GM18858 (cell line): ENCODE data around the gene LRP2BP.
A peak's percentile ranks its signal among the peaks of the same experiment; 100 is the strongest.
"Not testable (repeated sequence)": the region's sequence is repeated elsewhere in the genome, so short reads cannot be mapped to it uniquely, and the experiment has no call there.

Source experiments
- ATAC-seq: cut with Tn5 transposase; IDR thresholded peaks from one replicate; pipeline ENCODE4 v1.9.1; 2021; ENCODE audit not compliant: unreplicated experiment

Gene LRP2BP

DNA sequence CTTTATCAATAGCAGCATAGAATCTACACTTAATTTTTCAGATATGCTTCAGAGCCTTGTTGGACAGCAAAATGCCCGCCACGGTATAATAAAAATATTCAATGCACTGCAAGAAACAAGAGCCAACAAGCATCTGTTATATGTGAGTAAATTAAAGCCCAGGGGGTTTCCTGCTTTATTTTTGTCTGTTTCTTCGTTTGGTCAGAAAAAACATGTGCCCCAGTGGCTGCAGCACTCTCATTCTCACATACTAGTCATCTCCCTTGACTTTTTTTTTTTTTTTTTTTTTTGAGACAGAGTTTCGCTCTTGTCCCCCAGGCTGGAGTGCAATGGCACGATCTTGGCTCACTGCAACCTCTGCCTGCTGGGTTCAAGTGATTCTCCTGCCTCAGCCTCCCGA lies 33.2 kb downstream of the LRP2BP start:
- ATAC-seq = not testable (repeated sequence)

DNA sequence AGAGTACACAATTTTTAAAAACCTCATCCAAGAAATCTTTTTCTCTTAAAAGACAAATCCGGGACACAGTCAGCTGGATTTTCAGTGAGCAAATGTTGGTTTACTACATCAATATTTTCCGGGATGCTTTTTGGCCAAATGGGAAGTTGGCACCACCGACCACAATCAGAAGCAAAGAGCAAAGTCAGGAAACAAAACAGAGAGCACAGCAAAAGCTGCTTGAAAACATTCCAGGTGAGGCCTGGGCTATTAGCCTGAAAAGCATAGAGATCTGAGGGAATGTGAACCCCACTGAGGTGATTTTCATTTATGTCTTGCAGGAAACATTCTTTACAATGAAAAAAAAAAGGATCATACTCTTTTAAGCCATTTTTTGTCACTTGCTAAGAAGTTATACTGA lies 33.9 kb downstream of the LRP2BP start:
- ATAC-seq = no peak

DNA sequence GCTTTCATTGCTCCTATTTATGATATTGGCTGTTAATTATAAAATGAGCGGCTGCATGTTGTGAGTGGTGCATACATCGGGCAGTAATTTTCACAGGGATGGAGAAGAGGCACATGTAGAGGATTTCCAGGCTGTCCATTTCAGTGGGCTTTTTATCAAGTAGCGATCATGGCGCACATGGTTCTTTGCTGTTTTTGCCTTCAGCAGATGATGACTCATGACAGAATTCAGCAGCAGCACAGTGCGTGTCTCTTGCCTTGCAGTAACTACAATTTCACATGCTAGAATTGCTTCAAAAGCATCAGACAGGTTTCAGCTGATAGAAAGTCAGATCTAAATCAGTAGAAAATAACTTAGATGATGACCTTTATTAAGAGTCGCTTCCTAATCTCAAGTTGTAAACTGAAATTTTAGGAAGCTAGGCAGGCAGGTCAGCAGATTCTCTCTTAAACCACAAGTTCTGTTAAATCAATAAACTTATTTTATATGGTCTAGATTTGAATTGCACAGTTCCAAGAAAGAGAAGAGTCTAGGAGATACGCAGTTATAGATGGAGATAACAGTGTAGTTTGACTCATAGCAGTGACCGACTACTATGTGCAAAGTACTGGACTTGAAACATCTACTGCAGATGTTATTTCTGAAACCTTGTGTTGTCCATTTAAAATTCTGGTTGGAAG lies 35.8 kb downstream of the LRP2BP start:
- ATAC-seq = no peak

DNA sequence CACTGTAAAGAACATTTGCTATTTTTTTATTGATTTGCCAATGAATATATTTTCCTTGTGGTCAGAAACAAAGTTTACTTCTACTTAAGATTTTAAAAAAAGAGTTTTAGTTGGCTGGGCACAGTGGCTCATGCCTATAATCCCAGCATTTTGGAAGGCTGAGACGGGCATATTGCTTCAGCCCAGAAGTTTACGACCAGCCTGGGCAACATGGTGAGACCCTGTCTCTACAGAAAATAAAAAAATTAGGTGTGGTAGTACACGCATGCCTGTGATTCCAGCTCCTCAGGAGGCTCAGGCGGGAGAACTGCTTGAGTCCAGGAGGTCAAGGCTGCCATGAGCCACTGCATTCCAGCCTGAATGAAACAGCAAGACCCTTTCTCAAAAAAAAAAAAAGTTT lies 36.8 kb downstream of the LRP2BP start:
- ATAC-seq = no peak

DNA sequence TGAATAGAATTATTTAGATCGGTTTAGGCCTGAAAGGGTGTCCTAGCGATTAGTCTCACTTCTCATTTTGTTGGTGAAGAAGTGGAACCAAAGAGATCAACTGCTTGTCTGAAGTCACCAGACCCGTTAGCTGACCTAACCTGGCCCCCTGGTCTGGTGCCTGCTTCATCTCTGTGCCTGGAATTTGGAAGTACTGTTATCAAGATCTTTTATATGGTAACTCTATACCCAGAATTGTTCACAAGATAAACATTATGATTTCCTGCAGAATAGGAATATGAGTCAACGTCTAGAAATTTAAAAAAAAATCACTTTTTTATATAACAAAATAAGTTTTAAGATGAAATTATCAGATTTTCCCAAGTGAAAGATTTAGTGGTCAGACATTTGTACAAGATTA lies 37.2 kb downstream of the LRP2BP start:
- no peak for ATAC-seq

DNA sequence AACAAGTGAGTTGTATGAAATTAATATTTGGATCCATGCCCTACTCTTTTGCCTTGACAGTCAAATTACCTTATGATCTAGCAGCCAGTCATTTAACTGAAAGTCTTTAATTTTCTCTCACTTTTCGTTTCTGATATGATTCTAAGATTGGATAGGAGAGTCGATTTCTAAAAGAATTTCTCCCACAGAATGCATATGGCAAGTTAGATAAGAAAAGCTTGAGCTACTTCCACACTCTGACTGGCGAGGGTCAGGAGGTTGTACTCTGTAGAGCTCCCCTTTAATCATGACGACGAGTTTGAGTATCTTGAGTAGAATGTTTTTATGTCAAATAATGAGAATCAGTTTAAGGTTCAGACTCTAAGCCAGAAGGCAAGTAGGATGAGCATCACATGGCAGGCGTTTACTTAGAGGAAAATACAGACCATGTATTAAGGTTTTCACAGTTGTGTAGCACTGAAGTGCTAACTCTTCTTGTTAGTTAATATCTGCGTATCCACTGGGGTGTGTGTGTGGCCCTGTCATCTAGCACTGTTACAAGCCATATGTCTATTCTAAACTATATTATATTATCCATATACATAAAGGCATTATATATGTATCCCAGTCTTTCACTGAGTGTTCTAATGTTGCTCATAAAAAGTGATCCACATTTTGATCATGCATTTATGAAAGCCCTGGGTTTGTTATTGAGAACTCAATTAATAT lies 37.8 kb downstream of the LRP2BP start:
- ATAC-seq = no peak

DNA sequence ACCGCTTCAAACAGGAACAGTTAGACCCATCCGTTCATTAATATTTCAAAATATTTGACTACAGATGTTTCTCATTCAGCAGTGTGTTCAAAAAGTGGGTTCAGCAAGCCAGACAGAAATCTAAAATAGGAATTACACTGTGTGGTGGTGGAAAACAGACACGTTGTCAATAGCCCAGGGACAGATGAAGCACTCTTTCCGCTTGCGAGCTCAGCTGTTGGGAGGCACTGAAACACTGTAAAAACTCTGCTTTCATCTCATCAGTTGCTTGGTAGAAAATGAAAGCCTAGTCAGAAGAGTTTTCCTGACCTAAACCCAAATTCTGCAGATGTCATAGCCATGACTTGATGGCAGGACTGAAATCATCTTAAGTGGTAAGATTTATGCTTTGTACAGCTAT lies 38.5 kb downstream of the LRP2BP start:
- ATAC-seq = no peak

DNA sequence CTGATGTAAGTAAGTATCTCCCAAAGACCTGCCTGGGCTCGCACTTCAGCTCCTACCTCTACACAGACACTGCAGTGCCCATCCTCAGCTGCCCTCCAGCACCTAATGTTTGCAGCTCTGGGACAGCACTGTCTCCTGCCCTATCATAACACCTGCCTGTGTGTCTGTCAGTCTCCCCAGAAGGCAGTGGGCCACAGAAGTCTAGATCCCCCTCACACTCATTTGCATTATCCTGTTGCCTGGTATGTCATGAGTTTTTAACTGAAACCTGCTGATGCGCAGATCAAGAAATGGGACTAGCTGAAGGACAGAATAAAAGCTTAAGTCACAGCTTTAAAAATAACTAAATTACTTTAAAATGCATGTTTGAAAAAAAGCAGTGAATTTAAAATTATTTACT lies 43.0 kb downstream of the LRP2BP start:
- ATAC-seq = no peak

DNA sequence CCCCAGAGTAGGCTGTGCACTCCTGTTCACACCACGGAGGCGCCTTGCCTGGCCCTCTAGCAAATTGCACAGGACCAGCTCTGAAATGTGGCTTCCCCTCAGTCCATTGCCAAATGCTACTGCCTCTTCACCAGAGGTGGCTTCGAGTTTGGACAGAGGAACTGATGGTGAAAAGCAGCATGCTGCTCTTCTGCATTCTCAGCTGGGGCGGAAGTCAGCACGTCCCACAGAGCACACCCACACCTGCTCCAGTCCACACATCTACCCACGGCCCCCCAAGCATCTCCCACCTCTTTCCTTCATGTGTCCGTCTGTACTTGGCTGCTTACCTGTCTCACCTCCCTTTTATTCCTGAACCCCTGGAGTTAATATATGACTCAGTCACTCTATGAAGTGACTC lies 43.5 kb downstream of the LRP2BP start:
- no peak for ATAC-seq

DNA sequence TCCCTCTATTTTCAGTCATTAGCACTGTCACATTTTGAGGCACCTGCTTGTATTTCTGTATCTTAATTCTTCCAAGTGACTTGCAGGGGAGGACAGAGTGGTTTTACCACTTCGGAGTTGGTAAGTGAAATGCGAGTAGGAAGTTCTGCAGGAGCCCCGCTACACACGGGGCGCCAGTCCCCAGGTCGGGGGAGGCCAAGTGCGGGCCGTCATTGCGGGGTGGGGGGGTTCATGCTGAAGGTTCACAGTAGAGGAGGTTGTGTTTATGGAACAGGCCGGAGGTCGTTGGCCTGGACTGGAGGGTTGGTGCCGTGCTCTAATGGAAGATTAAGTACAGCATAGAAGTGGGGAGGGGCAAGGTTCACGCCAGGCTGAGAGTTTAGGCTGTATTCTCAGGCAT lies 44.0 kb downstream of the LRP2BP start:
- ATAC-seq = no peak

DNA sequence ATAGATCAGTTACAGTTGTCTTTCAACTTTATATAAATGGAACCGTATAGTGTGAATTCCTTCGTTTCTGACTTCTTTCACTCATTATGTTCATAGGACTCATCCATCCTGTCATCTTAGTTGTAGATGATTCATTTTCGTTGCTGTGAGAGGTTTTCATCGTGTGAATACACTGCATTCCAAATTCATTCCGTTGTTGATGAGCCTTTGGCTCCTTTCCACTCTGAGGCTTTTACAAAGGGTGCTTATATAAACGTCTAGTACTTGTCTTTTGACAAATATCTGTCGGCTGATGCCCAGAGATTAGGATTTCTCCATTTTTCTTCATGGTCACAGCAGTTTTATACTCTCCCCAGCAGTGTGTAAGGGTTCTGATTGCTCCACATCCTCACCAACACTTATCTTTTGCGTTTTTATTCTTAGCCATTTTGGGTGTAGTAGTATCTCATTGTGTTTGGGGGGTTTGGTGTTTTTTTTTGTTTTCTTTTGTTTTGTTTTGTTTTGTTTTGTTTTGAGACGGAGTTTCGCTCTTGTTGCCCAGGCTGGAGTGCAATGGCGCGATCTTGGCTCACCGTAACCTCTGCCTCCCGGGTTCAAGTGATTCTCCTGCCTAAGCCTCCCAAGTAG lies 48.6 kb downstream of the LRP2BP start:
- no peak for ATAC-seq

DNA sequence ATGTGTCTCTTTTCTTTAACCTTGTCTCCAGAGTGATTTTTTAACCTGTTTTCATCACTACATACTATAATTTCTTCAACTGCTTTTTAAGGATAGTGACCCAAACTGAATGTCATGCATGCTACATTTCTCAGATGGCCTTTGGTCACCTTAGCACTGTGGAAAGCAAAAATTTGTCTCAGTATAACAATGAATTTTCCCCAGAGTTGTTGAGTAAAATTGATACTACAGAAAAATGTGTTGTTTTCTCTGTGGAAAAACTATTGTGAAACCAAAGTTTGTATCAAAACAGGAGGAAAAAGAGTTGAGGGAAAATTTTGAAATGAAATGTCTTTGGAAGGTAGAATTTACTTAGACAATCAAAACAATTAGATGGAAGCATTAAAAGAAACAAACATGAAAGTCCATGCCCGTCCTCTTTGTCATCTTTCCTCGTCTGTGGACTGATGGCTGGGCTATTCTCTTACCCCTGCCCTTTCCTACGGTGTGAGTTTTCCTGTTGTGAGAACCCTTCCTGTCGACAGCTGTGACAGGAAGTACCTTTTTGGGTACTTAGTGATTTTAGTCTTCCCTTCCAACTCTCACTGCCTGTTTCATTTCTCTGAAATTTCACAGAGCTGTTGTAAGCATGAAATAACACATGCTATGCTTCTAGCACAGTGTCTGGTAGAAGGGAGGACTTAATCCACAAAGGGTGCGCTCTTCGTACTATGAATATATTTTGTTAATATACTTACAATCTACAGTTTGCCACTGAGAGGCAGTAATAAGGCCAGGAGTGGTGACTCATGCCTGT lies 50.8 kb downstream of the LRP2BP start:
- ATAC-seq = peak; percentile 59

DNA sequence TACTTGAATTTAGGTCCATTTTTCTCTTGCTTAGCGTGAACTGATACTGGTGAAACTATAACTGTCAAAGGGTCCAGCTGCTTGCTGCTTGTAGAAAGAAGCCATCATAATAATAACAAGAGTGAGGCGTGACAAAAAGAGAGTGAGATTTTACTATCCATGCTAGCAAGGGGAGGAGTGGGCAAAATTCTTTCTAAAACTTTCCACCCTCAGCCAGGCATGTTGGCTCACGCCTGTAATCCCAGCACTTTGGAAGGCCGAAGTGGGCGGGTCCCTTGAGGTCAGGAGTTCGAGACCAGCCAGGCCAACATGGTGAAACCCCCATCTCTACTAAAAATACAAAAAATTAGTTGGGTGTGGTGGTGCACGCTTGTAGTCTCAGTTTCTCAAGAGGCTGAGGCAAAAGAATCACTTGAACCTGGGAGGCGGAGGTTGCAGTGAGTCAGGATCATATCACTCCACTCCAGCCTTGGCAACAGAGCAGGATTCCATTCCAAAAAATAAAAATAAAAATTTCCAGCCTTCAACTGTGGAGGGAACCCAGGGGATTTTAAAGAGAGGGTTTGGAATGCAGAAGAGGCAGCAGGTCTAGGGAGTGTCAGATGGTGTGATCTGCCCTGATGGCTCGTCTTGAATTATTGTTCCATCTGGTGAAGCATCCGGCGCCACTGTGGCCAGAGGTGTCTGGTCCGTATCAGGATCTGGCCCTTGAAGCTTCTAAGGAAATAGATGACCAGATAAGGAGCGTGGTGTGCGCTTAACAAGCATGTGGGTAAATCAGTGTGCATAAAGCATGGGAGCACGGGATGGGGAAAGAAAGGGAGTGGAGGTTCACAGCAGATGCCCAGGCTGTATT lies 51.8 kb downstream of the LRP2BP start:
- peak; percentile 29 for ATAC-seq

DNA sequence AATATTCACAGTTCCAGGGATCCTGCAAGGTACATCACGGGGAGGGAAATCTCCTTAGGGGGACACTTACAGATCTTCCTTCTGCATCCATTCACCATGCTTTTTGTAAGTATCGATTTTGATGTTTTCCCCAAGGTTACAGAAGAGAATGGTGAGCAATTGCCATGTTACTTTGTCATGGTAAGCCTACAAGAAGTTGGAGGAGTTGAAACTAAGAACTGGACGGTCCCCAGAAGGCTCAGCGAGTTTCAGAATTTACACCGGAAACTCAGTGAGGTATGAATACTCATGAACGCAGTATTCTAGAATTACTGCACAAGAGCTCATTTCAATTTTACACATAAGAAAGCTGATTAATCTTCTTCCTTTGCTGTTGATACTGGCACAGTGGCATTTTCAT lies 53.9 kb downstream of the LRP2BP start:
- ATAC-seq = peak; percentile 58

DNA sequence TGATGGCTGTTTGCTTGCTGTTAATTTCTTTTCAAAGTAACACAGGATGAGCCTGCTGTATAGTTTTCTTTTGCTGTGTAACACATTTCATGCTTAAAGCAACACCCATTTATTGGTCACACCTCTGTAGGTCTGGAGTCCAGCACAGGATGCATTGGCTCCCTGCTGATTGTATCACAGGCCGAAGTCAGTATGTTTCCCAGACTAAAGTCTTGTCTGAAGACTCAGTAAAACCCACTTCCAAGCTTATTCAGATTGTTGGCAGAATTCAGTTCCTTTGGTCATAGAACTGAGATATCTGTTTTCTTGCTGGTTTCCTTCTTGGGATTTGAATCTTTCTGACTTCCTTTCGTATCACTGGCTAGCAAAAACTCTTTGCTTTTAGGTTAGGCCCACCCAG lies 54.3 kb downstream of the LRP2BP start:
- ATAC-seq = no peak

DNA sequence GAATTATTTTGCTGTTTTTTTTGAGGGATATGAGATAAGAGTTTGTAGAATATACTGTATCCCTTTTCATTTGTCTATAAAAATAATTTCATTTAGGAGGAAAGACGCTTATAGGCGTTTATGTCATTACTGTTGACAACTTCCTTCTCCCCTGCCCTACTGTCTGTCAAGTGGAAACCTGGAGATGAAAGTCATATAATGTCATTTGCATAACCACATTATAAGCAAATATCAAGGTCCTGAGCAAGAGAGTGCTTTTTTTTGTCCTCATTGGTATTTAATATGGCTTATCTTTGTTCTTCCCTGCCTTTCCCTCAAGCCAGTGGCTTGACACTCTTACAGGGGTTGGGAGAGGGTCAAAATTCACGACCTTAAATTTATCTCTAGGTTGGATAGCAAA lies 55.8 kb downstream of the LRP2BP start:
- ATAC-seq = peak; percentile 30

DNA sequence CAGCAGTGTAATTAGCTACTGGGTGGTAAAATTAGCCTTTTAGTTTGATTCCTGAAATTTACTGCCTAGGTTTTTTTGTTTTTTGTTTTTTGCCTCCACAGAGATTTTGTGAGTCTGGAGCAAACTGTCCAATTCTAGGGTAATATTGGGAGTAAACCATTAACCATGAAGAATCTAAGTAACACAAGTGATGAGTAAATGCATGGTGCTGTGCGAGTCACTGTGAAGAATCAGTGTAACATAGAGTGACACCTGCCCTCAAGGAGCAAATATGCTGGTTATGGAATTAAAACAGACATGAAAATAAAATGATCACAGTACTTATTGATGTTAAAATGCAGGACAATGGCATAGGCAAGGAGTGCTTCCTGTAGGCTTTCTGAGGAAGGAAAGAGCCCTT lies 60.1 kb downstream of the LRP2BP start:
- ATAC-seq = no peak

DNA sequence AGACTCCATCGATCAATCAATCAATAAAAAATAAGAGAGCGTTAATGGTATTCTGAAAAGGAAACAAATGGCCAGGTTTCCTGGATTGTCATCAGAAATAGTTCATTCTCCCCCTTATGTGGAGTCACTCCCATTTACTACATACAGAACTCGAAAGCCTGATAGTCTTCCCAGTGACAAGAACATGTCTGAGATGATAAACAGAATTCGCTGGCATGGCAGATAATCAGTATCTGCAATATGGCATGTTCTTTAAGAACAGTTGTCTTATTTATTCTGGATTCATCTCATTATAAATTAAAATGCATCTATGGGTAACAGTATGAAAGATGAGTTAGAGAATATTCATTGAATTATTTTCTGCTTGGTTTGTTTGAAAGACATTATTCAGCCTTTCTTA lies 61.4 kb downstream of the LRP2BP start:
- ATAC-seq = no peak

DNA sequence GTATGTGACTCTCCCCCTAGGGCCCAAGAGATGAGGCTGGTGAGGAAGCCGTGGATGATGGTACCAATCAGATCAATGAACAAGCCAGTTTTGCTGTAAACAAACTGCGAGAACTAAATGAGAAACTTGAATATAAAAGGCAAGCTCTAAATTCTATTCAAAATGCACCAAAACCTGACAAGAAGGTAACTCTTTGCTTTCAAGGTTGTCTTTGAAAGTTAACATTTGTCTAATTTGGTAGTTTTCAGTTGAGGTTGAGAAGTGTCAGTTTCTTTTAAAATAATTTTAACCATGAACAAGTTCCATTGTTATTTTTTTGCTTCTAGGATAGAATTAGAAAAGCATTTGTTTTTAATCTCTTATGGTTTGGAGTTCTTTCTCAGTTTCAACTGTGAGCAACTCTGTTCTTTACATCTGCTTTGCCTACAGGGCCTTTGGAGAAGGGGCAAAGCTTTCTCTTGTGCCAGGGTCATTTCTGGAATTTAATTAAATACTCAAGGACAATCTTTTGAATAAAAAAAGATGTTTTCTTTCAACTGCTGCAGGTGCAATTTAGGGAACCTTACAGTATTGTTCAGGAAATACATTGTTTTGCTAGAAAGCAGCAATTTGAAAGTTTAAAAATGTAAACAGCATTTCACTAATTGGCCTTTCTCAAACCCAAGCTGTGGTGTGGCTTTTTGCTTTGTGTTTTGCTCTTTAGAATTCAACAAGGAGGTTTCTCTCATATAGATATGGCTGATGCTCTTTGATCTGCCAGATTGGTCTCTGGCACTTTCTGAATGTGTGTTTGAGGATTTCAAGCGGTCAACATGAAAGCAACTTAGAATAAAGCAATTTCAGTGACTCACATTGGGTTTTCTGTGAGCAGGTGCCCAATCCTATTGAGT lies 62.9 kb downstream of the LRP2BP start:
- ATAC-seq = peak; percentile 75
